Measurements from ENCODE around the gene CHCHD3.
A peak's percentile ranks its signal among the peaks of the same experiment; 100 is the strongest.

CHCHD3 gene

DNA sequence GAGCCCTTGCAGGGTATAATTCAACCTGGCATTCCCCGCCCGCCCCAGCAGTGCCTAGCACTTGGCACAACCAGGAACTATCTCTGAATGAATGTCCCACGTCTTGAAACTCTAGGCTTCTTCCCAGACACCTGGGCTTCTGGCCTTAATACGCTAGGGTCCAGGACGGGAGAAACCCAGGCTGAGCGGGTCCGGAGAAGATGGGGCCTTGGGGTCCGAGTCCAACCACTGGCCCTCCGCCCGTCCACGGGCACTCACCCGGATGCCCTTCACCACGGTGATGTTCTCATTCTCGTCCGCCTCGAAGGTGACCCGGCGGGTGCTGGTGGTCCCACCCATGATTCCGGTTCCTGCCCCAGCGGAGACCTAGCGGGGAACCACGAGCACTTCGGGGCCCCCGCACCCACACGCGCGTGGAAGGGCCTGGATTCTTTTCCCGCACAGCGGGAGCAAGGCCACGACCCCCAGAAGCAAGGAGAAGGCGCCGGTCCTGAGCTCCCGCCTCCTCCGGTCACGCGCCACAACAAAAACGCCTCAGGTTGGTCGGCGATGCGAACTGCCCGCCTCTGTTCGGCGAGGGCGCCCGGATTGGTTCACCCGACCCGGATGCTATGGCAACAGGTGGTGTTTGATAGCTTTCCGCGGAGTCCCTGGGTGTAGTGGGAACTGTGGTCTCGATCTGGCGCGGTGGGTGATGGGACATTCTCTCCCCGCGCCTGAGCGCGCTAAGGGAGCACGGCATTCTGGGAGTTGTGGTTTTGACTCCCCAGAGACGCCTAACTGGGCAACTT, at the start of gene CHCHD3:
Gene CHCHD3 (minus strand): TSS at position 492 of the 791 bp plus-strand sequence. CDS start 153 bp downstream, at position 339.
- DNase-seq: peak; percentile 96

GRCh38 chr7:133130166-133130565, 48.3 kb upstream of the CHCHD3 start:
- DNase-seq: no peak

- DNase-seq: no peak
Measured at GRCh38 chr7:133126422-133126821, 44.5 kb upstream of the CHCHD3 start.

GRCh38 chr7:133124974-133125373, 43.1 kb upstream of the CHCHD3 start:
- no peak for DNase-seq

DNA sequence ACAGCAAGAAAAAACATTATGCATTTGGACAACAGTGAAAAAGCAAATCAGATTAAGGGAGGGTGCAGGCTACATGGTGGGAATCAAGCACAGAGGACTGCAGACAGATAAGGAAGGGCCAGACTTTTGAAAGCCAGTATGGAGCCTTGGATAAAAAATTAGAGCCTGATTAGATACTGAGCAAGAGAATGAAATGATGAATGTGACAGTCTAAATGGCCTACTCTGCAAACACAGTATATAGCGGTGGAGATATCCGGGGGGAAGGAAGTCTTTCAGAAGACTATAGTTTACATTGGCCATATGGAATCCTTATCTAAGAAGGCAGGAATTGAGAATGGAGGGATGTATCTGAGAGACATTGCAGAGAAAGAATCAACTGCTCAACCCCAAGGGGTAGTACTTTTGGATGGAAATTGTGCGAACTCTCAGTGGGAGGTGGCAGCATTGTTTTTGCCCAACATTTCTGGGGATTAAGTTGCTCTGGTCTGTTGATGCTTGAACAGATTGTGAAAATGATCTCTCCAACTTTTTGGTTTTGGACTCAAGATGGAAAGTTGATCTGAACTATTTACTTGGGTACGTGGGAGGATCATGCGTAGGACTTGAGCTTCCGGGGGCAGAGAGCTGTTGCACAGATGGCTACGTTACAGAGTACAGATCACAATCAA, 39.4 kb upstream of the CHCHD3 start:
- no peak for DNase-seq

- no peak for DNase-seq
Measured at GRCh38 chr7:133119067-133119466, 37.2 kb upstream of the CHCHD3 start.

- DNase-seq: no peak
Measured at GRCh38 chr7:133118261-133118660, 36.4 kb upstream of the CHCHD3 start.

DNA sequence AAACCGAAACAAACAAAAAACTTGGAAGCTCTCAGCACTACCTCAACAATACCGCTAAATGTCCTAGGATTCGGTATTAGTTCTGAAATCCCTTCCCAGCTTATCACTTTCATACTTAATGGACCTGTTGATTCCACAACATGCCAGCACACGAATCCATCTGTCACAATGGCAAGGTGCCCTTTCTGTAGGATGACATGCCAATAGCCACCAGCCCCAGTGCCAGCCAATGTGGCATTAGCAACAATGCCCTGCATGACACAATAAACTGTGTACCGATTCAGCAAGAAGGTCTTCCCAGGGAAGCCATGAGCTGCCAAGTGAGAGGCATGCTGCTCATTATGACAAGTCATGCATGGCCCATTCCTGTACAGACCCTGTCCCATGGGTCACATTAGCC, 35.6 kb upstream of the CHCHD3 start:
- DNase-seq: no peak

DNA sequence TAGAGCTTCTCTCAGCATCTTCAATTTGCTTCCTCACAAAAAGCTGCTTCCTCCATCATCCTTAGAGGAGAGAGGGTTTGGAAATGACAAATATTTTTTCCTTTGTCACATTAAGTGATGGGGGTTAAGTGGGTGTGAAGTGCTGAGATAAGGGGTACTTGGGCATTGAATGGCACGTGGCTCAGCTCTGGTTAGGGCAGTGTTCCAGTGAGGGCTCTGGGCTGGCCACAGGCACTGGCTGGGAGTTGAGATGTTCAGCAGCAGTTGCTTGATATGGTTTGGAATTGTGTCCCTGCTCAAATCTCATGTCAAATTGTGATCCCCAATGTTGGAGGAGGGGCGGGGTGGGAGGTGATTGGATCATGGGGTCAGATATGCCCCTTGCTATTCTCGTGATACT, 33.7 kb upstream of the CHCHD3 start:
- no peak for DNase-seq

DNA sequence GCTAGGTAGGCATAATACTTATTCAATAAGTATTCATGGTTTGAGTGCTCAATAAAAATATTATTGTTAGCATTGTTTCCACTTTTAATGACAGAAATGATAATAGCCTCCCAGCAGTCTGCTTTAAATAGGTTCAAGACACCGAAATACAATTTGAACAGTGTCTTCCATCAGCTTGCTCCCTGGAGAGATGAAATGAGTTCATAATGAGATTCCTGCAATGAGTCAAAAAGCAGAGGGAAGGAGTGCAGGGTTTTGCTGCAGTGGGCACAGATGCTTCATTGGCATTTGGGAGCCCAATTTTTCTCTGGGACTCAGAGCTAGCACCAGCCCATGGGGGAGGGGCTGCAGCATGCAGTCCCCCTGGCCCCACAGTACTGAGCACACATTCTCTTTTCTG, 32.6 kb upstream of the CHCHD3 start:
- no peak for DNase-seq

- DNase-seq: no peak
Measured at GRCh38 chr7:133112976-133113375, 31.1 kb upstream of the CHCHD3 start.

DNA sequence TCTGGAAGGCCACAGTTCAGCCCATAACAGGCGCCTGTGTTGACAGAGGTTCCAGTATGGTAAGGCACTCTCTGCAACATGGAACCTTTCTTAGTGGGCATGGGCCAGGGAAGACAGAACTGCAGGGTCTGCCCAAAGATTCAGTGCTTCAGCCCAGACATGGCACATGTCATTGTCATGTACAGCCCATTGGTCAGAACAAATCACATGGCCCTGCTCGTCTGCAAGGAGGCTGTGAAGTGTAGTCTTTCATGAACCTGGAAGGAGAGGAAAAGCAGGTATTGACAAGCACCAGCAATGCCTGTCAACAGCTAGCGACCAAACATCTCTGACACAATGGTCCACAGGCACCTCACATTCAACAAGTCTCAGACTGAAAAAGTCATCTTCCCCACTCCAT, 30.4 kb upstream of the CHCHD3 start:
- DNase-seq: no peak

DNA sequence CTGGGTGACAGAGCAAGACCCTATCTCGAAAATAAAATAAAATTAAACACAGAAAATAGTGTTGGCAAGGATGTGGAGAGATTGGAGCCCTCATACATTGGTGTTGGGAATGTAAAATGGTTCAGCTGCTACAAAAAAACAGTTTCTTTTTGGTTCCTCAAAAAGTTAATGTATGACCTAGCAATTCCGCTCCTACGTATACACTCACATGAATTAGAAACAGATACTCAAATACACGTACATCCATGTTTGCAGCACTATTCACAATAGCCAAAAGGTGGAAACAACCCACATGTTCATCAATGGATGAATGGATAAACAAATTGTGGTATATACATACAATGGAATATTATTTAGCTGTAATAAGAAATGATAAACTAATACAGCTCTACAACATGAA, 28.4 kb upstream of the CHCHD3 start:
- DNase-seq: no peak

- DNase-seq: no peak
Measured at GRCh38 chr7:133109816-133110215, 27.9 kb upstream of the CHCHD3 start.

GRCh38 chr7:133108023-133108422, 26.1 kb upstream of the CHCHD3 start:
- no peak for DNase-seq

DNA sequence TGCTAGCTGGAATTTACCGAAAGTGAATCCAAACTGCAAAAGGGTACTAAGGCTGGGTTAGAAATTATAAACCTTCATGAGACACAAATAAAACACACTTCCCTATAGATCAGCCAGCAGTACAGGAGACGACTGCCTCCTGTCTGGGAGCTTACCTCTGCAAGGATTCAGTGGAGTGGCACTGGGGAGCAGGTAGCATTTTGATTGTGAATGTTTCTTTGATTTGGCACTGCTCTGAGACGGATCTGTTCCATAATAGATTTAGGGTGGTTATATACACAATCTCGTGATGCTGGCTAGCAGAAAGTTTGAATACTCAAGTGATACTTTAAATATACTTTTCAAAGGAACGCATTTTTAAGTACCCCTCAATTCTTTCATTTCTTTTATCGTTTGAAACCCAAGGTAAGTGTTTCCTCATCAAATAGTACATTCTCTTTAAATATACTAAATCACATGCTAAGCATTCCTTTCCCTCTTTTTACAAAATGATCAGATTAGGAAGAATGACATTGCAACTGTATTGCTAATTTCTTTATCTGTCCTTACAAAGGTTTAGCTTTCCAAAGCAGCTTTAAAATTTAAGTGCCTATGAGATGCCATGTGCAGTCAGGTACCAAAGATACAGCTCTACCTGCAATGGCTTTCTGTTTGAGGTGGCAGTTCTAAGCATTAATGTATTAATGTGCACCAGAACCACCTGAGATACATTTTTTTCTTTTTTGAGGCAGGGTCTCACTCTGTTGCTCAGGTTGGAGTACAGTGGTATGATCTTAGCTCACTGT, 20.6 kb upstream of the CHCHD3 start:
- DNase-seq: no peak

GRCh38 chr7:133099633-133100286, 17.9 kb upstream of the CHCHD3 start:
- DNase-seq: no peak

- no peak for DNase-seq
Measured at GRCh38 chr7:133095119-133095671, 13.3 kb upstream of the CHCHD3 start.

GRCh38 chr7:133091943-133092464, 10.1 kb upstream of the CHCHD3 start:
- DNase-seq: no peak

DNA sequence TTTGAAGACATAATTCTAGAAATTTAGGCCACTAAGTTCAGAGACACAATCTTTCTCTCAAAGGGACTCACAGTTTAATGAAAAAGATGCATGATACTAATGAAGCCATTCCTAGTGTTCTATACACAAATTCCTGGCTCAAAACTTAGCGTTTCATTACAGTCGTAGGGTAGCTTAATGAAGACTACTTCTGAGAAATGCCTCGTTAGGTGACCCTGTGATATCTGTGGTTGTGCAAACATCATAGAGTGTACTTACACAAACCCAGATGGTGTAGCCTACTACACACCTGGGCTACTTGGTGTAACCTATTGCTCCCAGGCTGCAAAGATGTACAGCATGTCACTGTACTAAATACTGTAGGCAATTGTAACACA, 488 bp upstream of the CHCHD3 start:
- no peak for DNase-seq

- DNase-seq: peak in 1 of 2 donors; percentile 3
Measured at GRCh38 chr7:133081119-133081598, 731 bp downstream of the CHCHD3 start.

GRCh38 chr7:133079296-133079695, 2.6 kb downstream of the CHCHD3 start:
- DNase-seq: no peak

Data from CD4-positive, alpha-beta T cell treated with Interferon alpha-2 for 1 hour (primary cell).